ES-I3 (cell line): ENCODE measurements around the gene QRFP.

Experiments used
- H3K36me3 ChIP-seq: 2 replicates; pipeline ENCODE4 v1.6.1; 2013; ENCODE audit warnings: mild to moderate bottlenecking, low read length, control low read depth, moderate library complexity; ENCODE audit not compliant: insufficient read depth
- H3K4me1 ChIP-seq: 2 replicates; pipeline ENCODE4 v1.6.1; 2013; ENCODE audit warnings: mild to moderate bottlenecking, control low read depth, low read length; ENCODE audit not compliant: insufficient read depth
- H3K9ac ChIP-seq: 2 replicates; pipeline ENCODE4 v1.6.1; 2013; ENCODE audit warnings: low read depth, mild to moderate bottlenecking, low read length, moderate library complexity
- H3K9me3 ChIP-seq: 2 replicates; pipeline ENCODE4 v1.6.1; 2013; ENCODE audit warnings: mild to moderate bottlenecking, low read length, moderate library complexity; ENCODE audit not compliant: control insufficient read depth, insufficient read depth

Gene QRFP

GRCh38 chr9:130885484-130886375 lies 10.9 kb downstream of the QRFP start:
- Histone ChIP-seq H3K36me3 (peaks cover 22% of the 10 kb centered on the region), H3K9me3 (no peaks in the 10 kb centered on the region), H3K9ac (no peak overlapping the region), H3K4me1 (no peaks in the 10 kb centered on the region)

- Histone ChIP-seq H3K9ac (no peak overlapping the region), H3K9me3 (no peaks in the 10 kb centered on the region), H3K36me3 (peaks cover 27% of the 10 kb centered on the region), H3K4me1 (no peaks in the 10 kb centered on the region)
Measured at GRCh38 chr9:130884542-130885483, 11.8 kb downstream of the QRFP start.

GRCh38 chr9:130884111-130884531 lies 12.5 kb downstream of the QRFP start:
- Histone ChIP-seq H3K4me1 (no peaks in the 10 kb centered on the region), H3K36me3 (peaks cover 33% of the 10 kb centered on the region), H3K9ac (no peak overlapping the region), H3K9me3 (no peaks in the 10 kb centered on the region)

- H3K9me3 ChIP-seq: no peaks in the 10 kb centered on the region
- H3K36me3 ChIP-seq: peaks cover 37% of the 10 kb centered on the region
- no peaks in the 10 kb centered on the region for H3K4me1 ChIP-seq
- H3K9ac ChIP-seq: no peak overlapping the region
Measured at GRCh38 chr9:130883479-130883878, 13.1 kb downstream of the QRFP start.

GRCh38 chr9:130882696-130883225 lies 13.9 kb downstream of the QRFP start:
- Histone ChIP-seq H3K4me1 (no peaks in the 10 kb centered on the region), H3K9ac (no peak overlapping the region)

GRCh38 chr9:130881516-130881915 lies 15.1 kb downstream of the QRFP start:
- Histone ChIP-seq H3K9me3 (no peaks in the 10 kb centered on the region), H3K9ac (no peak overlapping the region), H3K36me3 (peaks cover 38% of the 10 kb centered on the region), H3K4me1 (no peaks in the 10 kb centered on the region)

More at GRCh38 chr9:130882696-130883225, 13.9 kb downstream of the QRFP start:
- no peaks in the 10 kb centered on the region for H3K9me3 ChIP-seq
- H3K36me3 ChIP-seq: peaks cover 41% of the 10 kb centered on the region

GRCh38 chr9:130880599-130881220 lies 15.9 kb downstream of the QRFP start:
- Histone ChIP-seq H3K36me3 (peaks cover 37% of the 10 kb centered on the region), H3K9ac (no peak overlapping the region), H3K4me1 (no peaks in the 10 kb centered on the region), H3K9me3 (no peaks in the 10 kb centered on the region)

GRCh38 chr9:130879863-130880411 lies 16.7 kb downstream of the QRFP start:
- Histone ChIP-seq H3K9me3 (no peaks in the 10 kb centered on the region), H3K36me3 (peaks cover 32% of the 10 kb centered on the region), H3K4me1 (no peaks in the 10 kb centered on the region), H3K9ac (no peak overlapping the region)

GRCh38 chr9:130878295-130878694 lies 18.3 kb downstream of the QRFP start:
- Histone ChIP-seq H3K4me1 (no peaks in the 10 kb centered on the region), H3K9ac (no peak overlapping the region), H3K36me3 (peaks cover 34% of the 10 kb centered on the region), H3K9me3 (no peaks in the 10 kb centered on the region)

GRCh38 chr9:130877300-130877699 lies 19.3 kb downstream of the QRFP start:
- H3K36me3 ChIP-seq: peaks cover 44% of the 10 kb centered on the region
- no peak overlapping the region for H3K9ac ChIP-seq
- no peaks in the 10 kb centered on the region for H3K4me1 ChIP-seq
- H3K9me3 ChIP-seq: no peaks in the 10 kb centered on the region

GRCh38 chr9:130874783-130875182 lies 21.8 kb downstream of the QRFP start:
- Histone ChIP-seq H3K9me3 (no peaks in the 10 kb centered on the region), H3K9ac (no peak overlapping the region), H3K36me3 (peaks cover 41% of the 10 kb centered on the region), H3K4me1 (no peaks in the 10 kb centered on the region)

- Histone ChIP-seq H3K9me3 (no peaks in the 10 kb centered on the region), H3K36me3 (peaks cover 33% of the 10 kb centered on the region), H3K4me1 (no peaks in the 10 kb centered on the region), H3K9ac (no peak overlapping the region)
Measured at GRCh38 chr9:130873966-130874365, 22.6 kb downstream of the QRFP start.

- Histone ChIP-seq H3K9ac (no peak overlapping the region), H3K9me3 (no peaks in the 10 kb centered on the region), H3K36me3 (peaks cover 27% of the 10 kb centered on the region)
Measured at GRCh38 chr9:130872912-130873503, 23.6 kb downstream of the QRFP start.

More at GRCh38 chr9:130872912-130873503, 23.6 kb downstream of the QRFP start:
- H3K4me1 ChIP-seq: no peaks in the 10 kb centered on the region
